GM12891 (cell line): ENCODE results near the gene CLEC11A.

Source experiments
- PAX5 ChIP-seq: IDR thresholded peaks from 2 replicates; pipeline ENCODE4 v1.6.1; 2011; ENCODE audit warnings: low read length, moderate library complexity, mild to moderate bottlenecking; ENCODE audit not compliant: insufficient read depth, severe bottlenecking
- POLR2A ChIP-seq: IDR thresholded peaks from 2 replicates; pipeline ENCODE4 v1.6.1; 2011; ENCODE audit warnings: low read depth, low read length, control low read depth
- POLR2AphosphoS5 ChIP-seq: IDR thresholded peaks from 2 replicates; pipeline ENCODE4 v1.6.1; 2011; ENCODE audit warnings: low read depth, low read length, control low read depth
- POU2F2 ChIP-seq: IDR thresholded peaks from 2 replicates; pipeline ENCODE4 v1.6.1; 2011; ENCODE audit warnings: low read depth, mild to moderate bottlenecking, control low read depth, low read length, moderate library complexity
- SPI1 ChIP-seq: IDR thresholded peaks from 2 replicates; pipeline ENCODE4 v1.6.1; 2011; ENCODE audit warnings: low read depth, low read length, control low read depth
- TAF1 ChIP-seq: IDR thresholded peaks from 2 replicates; pipeline ENCODE4 v1.6.1; 2011; ENCODE audit warnings: low read depth, low read length, control low read depth

- TF ChIP-seq POLR2AphosphoS5, result no peak
- no peak for TF ChIP-seq TAF1
- TF ChIP-seq POLR2A, result no peak
- no peak for TF ChIP-seq PAX5
- no peak for TF ChIP-seq POU2F2
- TF ChIP-seq SPI1, result no peak
These were observed 19.0 kb upstream of the CLEC11A start for GRCh38 chr19:50703915-50704796.
